IPS DF 6.9 (cell line): ENCODE measurements around the gene DAND5.
"Not testable (repeated sequence)": the region's sequence is repeated elsewhere in the genome, so short reads cannot be mapped to it uniquely, and the experiment has no call there.

Experiments used
- DNase-seq: peaks from one replicate; pipeline ENCODE4 v3.0.0-alpha.2; 2013; ENCODE audit warnings: low read depth, low spot score
- H3K27ac ChIP-seq: one replicate; pipeline ENCODE4 v1.5.1; 2013; ENCODE audit warnings: low read length, control low read depth
- H3K27me3 ChIP-seq: 2 replicates; pipeline ENCODE4 v1.6.1; 2013; ENCODE audit warnings: mild to moderate bottlenecking, low read length; ENCODE audit not compliant: control insufficient read depth, insufficient read depth
- H3K36me3 ChIP-seq: 2 replicates; pipeline ENCODE4 v1.6.1; 2013; ENCODE audit warnings: low read length; ENCODE audit not compliant: control insufficient read depth, insufficient read depth
- H3K4me1 ChIP-seq: 2 replicates; pipeline ENCODE4 v1.6.1; 2013; ENCODE audit warnings: low read length; ENCODE audit not compliant: control insufficient read depth, insufficient read depth
- H3K4me3 ChIP-seq: 2 replicates; pipeline ENCODE4 v1.5.1; 2013; ENCODE audit warnings: mild to moderate bottlenecking, low read length
- H3K9me3 ChIP-seq: 2 replicates; pipeline ENCODE4 v1.6.1; 2013; ENCODE audit warnings: low read length, inconsistent platforms; ENCODE audit not compliant: control insufficient read depth, insufficient read depth
- WGBS: extraction: QIAGEN DNeasy Blood & Tissue Kit; methylation state at CpG from one replicate; pipeline ENCODE4 v1.1.7; 2013; ENCODE audit warnings: mixed read lengths, missing lambda C conversion rate; ENCODE audit not compliant: insufficient read length, insufficient coverage; 5-methylcytosine and 5-hydroxymethylcytosine counted together

The DAND5 gene

GRCh38 chr19:12953799-12954611 lies 15.4 kb upstream of the DAND5 start:
- DNase-seq = no peak
- H3K4me1 ChIP-seq = 0 out of 2 replicates have a peak, but pooled peaks cover 2% of the 10 kb centered on the region
- no peaks in the 10 kb centered on the region for H3K27me3 ChIP-seq
- H3K9me3 ChIP-seq = no peaks in the 10 kb centered on the region
- H3K27ac ChIP-seq = no peak overlapping the region
- WGBS = no CpG with 5 or more reads among the region's 12 CpGs
- H3K4me3 ChIP-seq = no peak overlapping the region
- peaks cover 26% of the 10 kb centered on the region for H3K36me3 ChIP-seq

- H3K36me3 ChIP-seq = peaks cover 20% of the 10 kb centered on the region
- 0 out of 2 replicates have a peak, but pooled peaks cover 2% of the 10 kb centered on the region for H3K4me1 ChIP-seq
- WGBS = no CpG with 5 or more reads among the region's 1 CpG
- no peak overlapping the region for H3K27ac ChIP-seq
- H3K4me3 ChIP-seq = no peak overlapping the region
- no peak for DNase-seq
- no peaks in the 10 kb centered on the region for H3K9me3 ChIP-seq
- H3K27me3 ChIP-seq = no peaks in the 10 kb centered on the region
These were observed 14.8 kb upstream of the DAND5 start for GRCh38 chr19:12954612-12954962.

GRCh38 chr19:12955575-12955974 lies 13.8 kb upstream of the DAND5 start:
- DNase-seq, H3K27me3 ChIP-seq, H3K4me1 ChIP-seq, H3K27ac ChIP-seq, H3K9me3 ChIP-seq: not testable (repeated sequence)
- H3K36me3 ChIP-seq = peaks cover 14% of the 10 kb centered on the region; the same call in 1 of the 2 replicates
- no CpG with 5 or more reads among the region's 9 CpGs for WGBS
- peak overlapping the region; percentile 99; the same call in 1 of the 2 replicates for H3K4me3 ChIP-seq

- peaks cover 12% of the 10 kb centered on the region; the same call in 1 of the 2 replicates for H3K36me3 ChIP-seq
- DNase-seq = no peak
- 0 out of 2 replicates have a peak, but pooled peaks cover 2% of the 10 kb centered on the region for H3K4me1 ChIP-seq
- no CpG with 5 or more reads among the region's 12 CpGs for WGBS
- H3K9me3 ChIP-seq = no peaks in the 10 kb centered on the region
- no peak overlapping the region for H3K27ac ChIP-seq
- H3K27me3 ChIP-seq = no peaks in the 10 kb centered on the region
- peak overlapping the region; percentile 99; the same call in 1 of the 2 replicates for H3K4me3 ChIP-seq
These were observed 13.4 kb upstream of the DAND5 start for GRCh38 chr19:12955996-12956395.

- no peaks in the 10 kb centered on the region for H3K9me3 ChIP-seq
- no peaks in the 10 kb centered on the region for H3K27me3 ChIP-seq
- H3K36me3 ChIP-seq = peaks cover 12% of the 10 kb centered on the region; the same call in 1 of the 2 replicates
- DNase-seq = no peak
- no peak within 1 kb of the TSS for H3K27ac ChIP-seq
- 0 out of 2 replicates have a peak, but pooled peaks cover 2% of the 10 kb centered on the region for H3K4me1 ChIP-seq
- no CpG with 5 or more reads among the region's 84 CpGs for WGBS
- peak within 1 kb of the TSS; percentile 99 for H3K4me3 ChIP-seq
These were observed 12.7 kb upstream of the DAND5 start, which contains the start of gene GADD45GIP1 for GRCh38 chr19:12956446-12957388. TSS of gene GADD45GIP1 (minus strand) at chr19:12957223. CDS start at chr19:12957212, 11 bp downstream.

GRCh38 chr19:12957389-12957952 lies 11.9 kb upstream of the DAND5 start:
- not testable (repeated sequence) for H3K27ac ChIP-seq, H3K4me1 ChIP-seq, H3K27me3 ChIP-seq, H3K9me3 ChIP-seq, DNase-seq
- WGBS = 100% methylated on average over 1 of the region's 31 CpGs
- Histone ChIP-seq H3K4me3 (peak overlapping the region; percentile 99; the same call in 1 of the 2 replicates), H3K36me3 (peaks cover 12% of the 10 kb centered on the region; the same call in 1 of the 2 replicates)

GRCh38 chr19:12959481-12959880 lies 9.9 kb upstream of the DAND5 start:
- H3K4me1 ChIP-seq = 0 out of 2 replicates have a peak, but pooled peaks cover 2% of the 10 kb centered on the region
- WGBS = no CpG with 5 or more reads among the region's 6 CpGs
- no peak overlapping the region for H3K27ac ChIP-seq
- H3K27me3 ChIP-seq = no peaks in the 10 kb centered on the region
- H3K4me3 ChIP-seq = no peak overlapping the region
- no peaks in the 10 kb centered on the region for H3K9me3 ChIP-seq
- no peak for DNase-seq
- no peaks in the 10 kb centered on the region for H3K36me3 ChIP-seq

- no peak for DNase-seq
- Histone ChIP-seq H3K36me3 (no peaks in the 10 kb centered on the region), H3K27me3 (no peaks in the 10 kb centered on the region), H3K4me1 (no peaks in the 10 kb centered on the region), H3K27ac (no peak overlapping the region), H3K4me3 (peak overlapping the region; percentile 27; the same call in 1 of the 2 replicates), H3K9me3 (no peaks in the 10 kb centered on the region)
- WGBS = no CpG with 5 or more reads among the region's 34 CpGs
These were observed 4.2 kb upstream of the DAND5 start for GRCh38 chr19:12965017-12965811.

- 0 out of 2 replicates have a peak overlapping the region, but pooled peaks have one; percentile 27 for H3K4me3 ChIP-seq
- WGBS = no CpG with 5 or more reads among the region's 8 CpGs
- no peak for DNase-seq
These were observed 3.6 kb upstream of the DAND5 start for GRCh38 chr19:12965812-12966135.

More at GRCh38 chr19:12965812-12966135, 3.6 kb upstream of the DAND5 start:
- no peaks in the 10 kb centered on the region for H3K36me3 ChIP-seq
- no peak overlapping the region for H3K27ac ChIP-seq
- H3K9me3 ChIP-seq = no peaks in the 10 kb centered on the region
- no peaks in the 10 kb centered on the region for H3K4me1 ChIP-seq
- no peaks in the 10 kb centered on the region for H3K27me3 ChIP-seq
